GM21526 (cell line): Measurements from ENCODE around the gene ISLR.

Experiments
- ATAC-seq: cut with Tn5 transposase; IDR thresholded peaks from one replicate; pipeline ENCODE4 v1.9.1; 2021; ENCODE audit warnings: moderate library complexity; ENCODE audit not compliant: unreplicated experiment, low FRiP score

The ISLR gene

DNA sequence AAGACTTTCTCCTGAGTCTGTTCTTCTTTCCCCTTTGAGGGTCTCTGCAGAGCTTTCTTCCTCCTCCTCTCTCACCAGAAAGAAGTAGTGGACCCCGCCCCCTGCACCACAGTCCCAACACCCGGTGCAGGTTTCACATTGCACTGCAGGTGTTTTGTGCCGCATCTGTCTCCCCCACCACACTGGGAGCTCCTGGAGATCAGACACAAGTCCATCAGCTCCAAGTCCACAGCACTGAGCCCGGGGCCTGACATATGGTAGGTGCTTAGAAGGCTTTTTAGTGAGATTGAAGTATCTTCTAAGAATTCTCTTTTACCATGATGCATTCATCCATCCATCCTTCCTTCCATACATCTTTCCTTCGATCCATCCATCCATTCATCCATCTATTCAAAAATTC, 19.2 kb downstream of the ISLR start:
- no peak for ATAC-seq

DNA sequence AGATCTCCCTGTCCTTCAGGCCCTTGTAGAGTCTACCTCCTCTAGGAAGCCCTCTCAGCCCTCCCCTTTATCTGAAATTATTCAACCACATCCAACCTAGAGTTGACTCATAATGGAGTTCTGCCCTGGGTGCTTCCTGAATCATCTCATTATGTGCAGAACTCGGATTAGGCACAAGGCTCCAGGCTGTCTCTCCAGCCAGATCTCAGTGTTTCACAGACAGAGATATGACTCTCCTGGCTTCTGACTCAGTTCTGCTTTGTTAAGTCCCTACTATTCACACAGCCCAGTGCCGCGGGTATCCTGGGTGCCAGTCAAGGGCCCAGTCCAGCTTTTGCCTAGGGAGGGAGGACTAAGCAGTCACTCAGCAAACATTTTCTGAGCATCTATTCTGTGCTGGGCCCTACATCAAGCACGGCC, 19.8 kb downstream of the ISLR start:
- no peak for ATAC-seq

GRCh38 chr15:74193905-74194304, 20.4 kb downstream of the ISLR start:
- no peak for ATAC-seq

DNA sequence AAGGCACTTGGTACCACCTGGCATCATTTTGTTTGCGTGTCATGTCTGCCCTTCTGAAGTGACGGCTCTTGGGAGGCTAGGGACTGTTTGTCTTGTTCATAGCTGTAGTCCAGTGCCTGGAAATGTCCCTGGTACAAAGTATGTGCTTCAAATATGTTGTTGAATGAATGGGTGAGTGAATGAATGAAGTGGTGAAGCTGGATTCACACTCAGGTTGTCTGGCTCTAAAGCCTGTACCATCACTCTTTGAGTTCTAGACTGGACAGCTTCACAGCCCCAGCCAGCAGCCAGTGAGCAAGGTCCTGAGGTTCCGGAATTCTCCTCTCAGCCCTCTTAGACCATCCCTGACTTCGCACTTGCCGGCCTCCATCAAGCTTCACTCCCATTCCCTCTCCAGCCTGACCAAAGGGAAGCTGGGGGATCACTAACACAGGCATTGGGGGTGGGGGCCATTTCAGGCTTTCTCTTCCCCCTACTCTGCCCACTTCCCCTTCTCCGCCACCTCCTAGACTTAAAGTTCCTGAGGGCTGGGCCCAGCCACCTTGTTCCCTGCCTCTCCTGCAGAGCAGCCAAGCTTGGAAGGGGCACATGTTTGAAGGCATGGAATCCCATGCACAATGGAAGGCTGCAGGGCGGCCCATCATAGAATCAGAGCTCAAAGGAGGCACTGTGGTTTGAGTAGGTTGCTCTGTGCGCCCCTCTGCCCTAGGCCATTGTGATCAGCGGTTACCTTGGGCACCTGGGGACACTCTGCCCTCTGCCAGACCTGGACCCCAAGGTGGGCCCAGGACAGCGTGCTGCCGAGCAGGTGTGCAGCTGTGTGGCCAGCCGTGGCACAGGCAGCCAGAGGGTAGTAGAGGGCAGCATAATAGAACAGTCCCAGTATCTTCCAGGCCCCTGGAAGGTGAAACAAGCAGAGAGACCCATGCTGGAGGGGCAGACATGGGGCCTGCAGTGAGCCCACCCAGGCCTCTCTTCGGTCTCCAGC, 21.4 kb downstream of the ISLR start:
- ATAC-seq: no peak

GRCh38 chr15:74196175-74196574, 22.7 kb downstream of the ISLR start:
- ATAC-seq: no peak

DNA sequence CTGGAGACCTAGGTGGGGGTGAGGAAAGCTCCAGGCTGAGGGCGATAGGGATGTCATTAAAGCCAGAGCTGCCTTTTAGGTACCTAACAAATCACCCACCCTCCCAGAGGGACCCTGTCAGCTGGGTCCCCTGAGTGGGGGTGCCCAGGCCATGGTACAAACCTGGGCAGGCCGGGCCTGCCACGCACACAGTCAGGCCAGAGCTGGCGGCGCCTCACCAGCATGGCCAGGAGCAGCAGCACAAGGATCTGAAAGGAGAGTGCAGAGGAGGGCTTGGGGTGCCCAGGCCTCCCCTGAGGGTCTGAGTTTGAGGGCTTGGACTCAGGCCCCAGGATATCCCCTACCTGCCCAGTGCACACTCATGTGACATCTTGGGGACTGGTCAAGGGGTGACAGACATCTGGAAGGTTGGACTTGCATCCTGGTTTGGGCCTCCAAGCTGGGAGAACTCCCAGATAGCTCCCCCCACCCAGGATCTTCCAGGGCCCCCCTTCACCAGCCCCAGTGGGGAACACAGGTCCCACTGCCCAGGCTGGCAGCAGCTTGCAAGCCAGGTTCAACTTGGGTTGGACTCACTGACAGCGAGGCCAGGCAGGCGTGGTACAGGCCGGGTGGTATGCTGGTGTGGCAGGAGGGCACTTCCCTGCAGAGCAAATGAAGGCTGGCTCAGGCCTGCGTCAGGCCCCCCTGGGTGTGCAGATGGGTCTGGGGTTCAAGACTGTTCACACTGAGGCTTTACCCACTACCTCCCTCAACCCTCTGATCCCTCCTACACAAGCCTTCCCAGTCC, 23.9 kb downstream of the ISLR start:
- ATAC-seq: no peak

DNA sequence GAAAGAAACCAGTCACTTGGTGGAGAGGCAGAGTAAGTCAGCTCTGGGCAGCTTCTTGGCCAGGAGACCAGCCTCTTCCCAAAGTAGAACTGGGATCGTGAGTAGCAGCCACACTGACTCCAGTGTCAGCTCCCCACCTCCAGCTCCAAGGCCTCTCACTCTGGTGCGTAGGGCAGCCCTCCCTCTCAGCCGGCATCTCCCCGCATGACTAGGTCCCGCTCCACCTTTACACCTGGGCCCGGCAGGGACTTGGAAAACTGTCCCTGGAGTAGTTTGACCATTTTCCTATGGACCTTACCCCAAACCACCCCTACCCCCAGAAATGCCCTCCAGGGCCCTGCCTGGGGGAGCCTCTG, 25.8 kb downstream of the ISLR start:
- ATAC-seq: no peak

GRCh38 chr15:74200412-74200815, 26.9 kb downstream of the ISLR start:
- no peak for ATAC-seq

DNA sequence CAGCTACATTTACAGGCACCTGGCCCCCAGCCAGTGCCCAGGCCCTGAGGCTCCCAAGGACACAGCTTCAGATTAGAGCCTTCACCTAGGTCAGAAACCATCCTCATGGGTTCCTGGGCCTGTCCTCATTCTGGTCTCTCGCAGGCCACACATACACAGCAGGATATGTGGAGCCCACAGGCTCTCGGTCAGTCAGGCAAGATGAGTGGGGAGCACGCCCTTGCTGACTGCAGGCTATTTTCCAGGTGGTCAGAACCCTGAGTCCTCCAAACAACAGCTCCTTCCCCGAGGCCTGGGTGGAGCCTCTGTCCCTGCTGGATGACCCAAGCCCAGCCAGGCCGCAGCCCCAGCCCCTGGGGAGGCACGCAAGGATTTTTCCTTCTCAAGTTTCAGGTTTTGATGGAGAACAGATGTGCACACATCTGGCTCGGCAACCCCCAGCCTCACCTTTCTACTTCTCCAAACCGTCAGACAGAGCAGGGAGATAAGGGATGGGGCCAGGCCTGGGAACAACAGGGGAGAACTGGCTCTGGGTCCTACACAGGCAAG, 27.4 kb downstream of the ISLR start:
- ATAC-seq: no peak

- ATAC-seq: no peak
Measured at GRCh38 chr15:74201710-74202420, 28.4 kb downstream of the ISLR start.

DNA sequence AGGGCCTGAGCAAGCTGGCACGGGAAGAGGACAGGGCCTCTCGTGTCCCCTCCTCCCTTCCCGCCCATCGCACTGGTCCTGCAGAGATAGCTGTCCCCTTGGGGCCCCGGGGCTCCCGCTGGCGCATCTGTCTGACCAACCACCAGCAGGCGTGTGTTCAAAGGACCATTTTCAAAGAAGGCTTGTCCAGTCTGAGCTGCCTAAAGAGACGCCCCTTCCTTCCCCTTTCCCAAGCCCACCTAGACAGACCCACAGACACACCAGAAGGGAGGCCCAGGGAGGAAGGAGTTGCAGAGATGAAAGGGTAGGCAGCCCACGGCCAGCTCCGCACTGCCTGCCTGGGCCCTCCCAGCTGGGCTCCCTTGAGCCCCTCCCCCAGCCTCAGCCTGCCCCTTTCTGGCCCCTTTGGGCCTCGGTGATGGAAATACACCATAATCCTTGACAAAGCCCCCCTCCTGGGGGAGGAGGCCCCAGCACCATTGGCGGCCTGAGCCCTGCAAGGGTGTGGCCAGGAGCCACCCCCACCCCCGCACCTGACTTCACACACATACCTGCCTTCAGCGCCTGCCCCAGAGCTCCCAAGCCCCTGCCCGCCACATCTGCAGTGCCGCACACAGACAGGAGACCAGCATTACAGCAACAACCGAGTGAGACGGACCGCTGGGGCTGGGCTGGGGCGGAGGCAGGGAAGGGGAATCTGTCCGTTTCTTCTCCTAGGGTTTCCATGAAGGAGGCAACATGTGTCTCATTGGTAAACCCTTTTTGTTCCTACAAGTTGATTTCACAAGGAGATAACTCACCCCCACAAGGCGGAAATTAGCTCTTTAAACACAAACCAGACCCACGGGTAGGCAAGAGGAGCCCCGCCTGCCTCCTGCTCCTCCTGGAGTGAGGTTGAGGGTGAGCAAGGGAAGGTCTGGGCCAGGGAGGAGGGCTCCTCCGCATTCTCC, 29.2 kb downstream of the ISLR start, which contains the start of gene STRA6:
STRA6 (minus strand) TSS at position 336 of the 950 bp plus-strand sequence. CDS start 520 bp downstream, outside the sequence.
- no peak for ATAC-seq

DNA sequence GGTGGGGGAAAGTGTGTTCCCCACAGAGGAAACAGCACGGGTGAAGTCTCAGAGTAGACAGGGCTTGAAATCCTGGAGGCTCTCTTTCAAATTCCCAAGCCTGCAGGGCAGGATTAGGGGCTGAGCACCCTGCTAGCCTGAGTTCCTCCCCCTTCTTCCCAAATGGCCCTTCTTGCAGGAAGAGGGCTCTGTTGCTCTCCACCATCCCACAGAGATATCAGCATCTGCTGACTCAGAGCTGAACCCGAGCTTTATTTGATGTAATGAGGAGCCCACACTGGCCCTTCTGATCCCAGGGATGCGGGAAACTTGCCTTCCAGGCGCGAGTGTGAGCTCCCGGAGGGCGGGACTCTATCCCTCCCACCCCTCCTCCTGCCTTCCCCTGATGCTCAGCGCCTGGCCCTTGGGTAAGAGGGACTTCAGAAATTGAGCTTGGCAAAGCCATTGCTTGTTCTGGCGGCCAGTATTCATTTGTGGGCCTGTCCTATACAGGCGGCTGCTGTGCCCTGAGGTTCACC, 30.5 kb downstream of the ISLR start:
- ATAC-seq: no peak

DNA sequence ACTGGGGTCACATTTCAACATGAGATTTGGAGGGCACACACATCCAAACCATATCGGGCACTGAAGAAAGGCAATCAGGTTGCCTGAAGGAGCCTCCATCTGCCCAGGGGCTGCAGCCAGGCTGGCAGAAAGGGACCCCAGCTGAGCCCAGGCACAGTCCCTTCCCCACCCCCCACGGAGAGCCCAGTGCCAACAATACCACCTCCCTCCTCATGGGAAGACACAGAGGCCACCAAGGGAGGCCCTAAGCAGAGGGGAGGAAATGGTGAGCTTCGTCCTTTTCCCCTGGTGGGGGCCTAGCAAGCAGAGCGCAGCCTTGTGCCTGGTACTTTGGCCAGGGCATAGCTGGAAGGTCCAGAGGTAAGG, 32.1 kb downstream of the ISLR start:
- no peak for ATAC-seq

DNA sequence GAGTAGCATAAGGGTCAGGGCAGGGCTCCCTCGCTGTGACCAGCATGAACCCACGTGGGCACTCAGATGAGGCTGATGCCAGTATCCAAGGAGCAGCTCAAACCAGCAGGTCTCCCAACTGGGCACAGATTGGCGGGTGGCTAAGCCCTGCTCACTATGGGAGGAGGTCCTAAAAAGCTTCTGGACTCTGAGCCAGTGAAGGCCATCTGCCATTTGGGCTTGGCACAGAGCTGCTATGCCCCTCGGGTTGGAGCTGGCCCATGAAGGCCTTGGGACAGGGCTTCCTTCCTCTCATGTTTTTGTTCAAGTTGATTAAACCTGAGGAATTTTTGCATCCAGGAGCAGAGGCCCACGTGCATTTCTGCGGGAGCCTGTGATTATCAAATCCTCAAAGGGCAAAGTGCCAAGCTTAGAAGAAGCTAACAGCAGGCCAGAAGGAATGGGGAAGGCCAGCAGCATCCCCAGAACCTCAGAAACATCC, 33.3 kb downstream of the ISLR start:
- no peak for ATAC-seq

- no peak for ATAC-seq
Measured at GRCh38 chr15:74207652-74208440, 34.3 kb downstream of the ISLR start.

- no peak for ATAC-seq
Measured at GRCh38 chr15:74208496-74208895, 35.0 kb downstream of the ISLR start.

GRCh38 chr15:74208901-74209559, 35.5 kb downstream of the ISLR start:
- ATAC-seq: no peak

- ATAC-seq: no peak
Measured at GRCh38 chr15:74209560-74209958, 36.0 kb downstream of the ISLR start.
